SKM-1 (cell line): ENCODE measurements around the gene CHERP.
"Not testable (repeated sequence)": the region's sequence is repeated elsewhere in the genome, so short reads cannot be mapped to it uniquely, and the experiment has no call there.

Experiments
- DNase-seq: peaks from one replicate; lab custom pipeline; 2025; ENCODE audit not compliant: unreplicated experiment; lab: John Stamatoyannopoulos, UW

CHERP gene

GRCh38 chr19:16521715-16522289 lies 20.4 kb downstream of the CHERP start:
- no peak for DNase-seq

- DNase-seq = no peak
Measured at GRCh38 chr19:16520986-16521624, 21.1 kb downstream of the CHERP start.

GRCh38 chr19:16520074-16520973 lies 21.9 kb downstream of the CHERP start:
- no peak for DNase-seq

- DNase-seq = no peak
Measured at GRCh38 chr19:16519230-16519687, 23.0 kb downstream of the CHERP start.

GRCh38 chr19:16518483-16519229 lies 23.6 kb downstream of the CHERP start:
- no peak for DNase-seq

GRCh38 chr19:16518061-16518460 lies 24.2 kb downstream of the CHERP start:
- no peak for DNase-seq

- no peak for DNase-seq
Measured at GRCh38 chr19:16516923-16517610, 25.2 kb downstream of the CHERP start.

GRCh38 chr19:16516381-16516780 lies 25.9 kb downstream of the CHERP start:
- no peak for DNase-seq

GRCh38 chr19:16514383-16515019 lies 27.7 kb downstream of the CHERP start:
- no peak for DNase-seq

GRCh38 chr19:16512611-16513010 lies 29.6 kb downstream of the CHERP start:
- not testable (repeated sequence) for DNase-seq

GRCh38 chr19:16509141-16510061 lies 32.8 kb downstream of the CHERP start:
- no peak for DNase-seq

- DNase-seq = no peak
Measured at GRCh38 chr19:16508546-16508945, 33.7 kb downstream of the CHERP start.

GRCh38 chr19:16506961-16507360 lies 35.3 kb downstream of the CHERP start:
- no peak for DNase-seq

- DNase-seq = not testable (repeated sequence)
Measured at GRCh38 chr19:16506161-16506560, 36.1 kb downstream of the CHERP start.

GRCh38 chr19:16504271-16504670 lies 38.0 kb downstream of the CHERP start:
- DNase-seq = no peak

- no peak for DNase-seq
Measured at GRCh38 chr19:16497837-16498236, 44.4 kb downstream of the CHERP start.

- no peak for DNase-seq
Measured at GRCh38 chr19:16497042-16497441, 45.2 kb downstream of the CHERP start.

GRCh38 chr19:16496613-16496983 lies 45.6 kb downstream of the CHERP start:
- DNase-seq = no peak

GRCh38 chr19:16495982-16496612 lies 46.1 kb downstream of the CHERP start, which contains the start of the genes C19orf44 and CALR3:
C19orf44 (plus strand) TSS chr19:16496394; CDS start chr19:16500793, 4,399 bp downstream.
CALR3 (minus strand) TSS chr19:16496167; CDS start chr19:16496129, 38 bp downstream.
- peak; percentile 97 for DNase-seq
